IMR-90 (cell line): ENCODE measurements around the gene EYS. TPM values are rescaled to one million over a fixed set of nuclear protein-coding genes. Genes with fewer than 3 reads are reported as not detected.

Experiments
- ATAC-seq: fragments of 200-7000 bp; cut with Tn5 transposase; 2 replicates; pipeline ENCODE4 v1.9.1; 2020; ENCODE audit warnings: low read depth, mild to moderate bottlenecking, moderate library complexity
- BruUV-seq: library from RNA; stranded (reverse); fragments of 400-500 nt; replicated peaks from 2 replicates; lab custom pipeline; 2021; lab: Mats Ljungman, UMichigan
- CTCF ChIA-PET: fragments of 300-600 bp; formaldehyde crosslinking; extraction: SDS; loops from one replicate; lab custom pipeline; 2021; ENCODE audit warnings: antibody characterized with exemption; lab: Yijun Ruan, JAX
- POLR2A ChIA-PET: fragments of 300-600 bp; sonication (Branson Sonifier 250); formaldehyde crosslinking; loops from one replicate; lab custom pipeline; 2022; ENCODE audit warnings: antibody characterized with exemption; ENCODE audit not compliant: unreplicated experiment; lab: Charles Lee
- DNase-seq: peaks from one replicate; pipeline ENCODE4 v3.0.0; 2013
- H2AFZ ChIP-seq: replicated peaks from 2 replicates; pipeline ENCODE3; 2013; ENCODE audit warnings: low read length, mild to moderate bottlenecking; ENCODE audit not compliant: poor library complexity
- H2AK5ac ChIP-seq: 2 replicates; pipeline ENCODE4 v1.6.1; 2013; ENCODE audit warnings: low read depth, low read length, inconsistent platforms
- H2AK9ac ChIP-seq: replicated peaks from 2 replicates; pipeline ENCODE3; 2013; ENCODE audit warnings: mild to moderate bottlenecking, low read depth, low read length, moderate library complexity; ENCODE audit not compliant: poor library complexity
- H2BK120ac ChIP-seq: 2 replicates; pipeline ENCODE4 v1.6.1; 2013; ENCODE audit warnings: low read depth, low read length, inconsistent platforms
- H2BK15ac ChIP-seq: 3 replicates; pipeline ENCODE4 v1.6.1; 2013; ENCODE audit warnings: low read depth, low read length, inconsistent platforms
- H2BK20ac ChIP-seq: 2 replicates; pipeline ENCODE4 v1.6.1; 2013; ENCODE audit warnings: low read depth, mild to moderate bottlenecking, inconsistent platforms, low read length, moderate library complexity
- H2BK5ac ChIP-seq: 2 replicates; pipeline ENCODE4 v1.6.1; 2013; ENCODE audit warnings: mild to moderate bottlenecking, low read depth, low read length, inconsistent platforms; ENCODE audit not compliant: poor library complexity, severe bottlenecking
- H3K14ac ChIP-seq: replicated peaks from 2 replicates; pipeline ENCODE4 v1.6.1; 2013; ENCODE audit warnings: low read depth, low read length, inconsistent platforms
- H3K18ac ChIP-seq: 2 replicates; pipeline ENCODE4 v1.6.1; 2013; ENCODE audit warnings: low read depth, low read length, control low read depth
- H3K23ac ChIP-seq: 2 replicates; pipeline ENCODE4 v1.6.1; 2013; ENCODE audit warnings: low read depth, low read length, inconsistent platforms
- H3K27ac ChIP-seq: 2 replicates; pipeline ENCODE4 v1.5.1; 2013; ENCODE audit warnings: mild to moderate bottlenecking, control low read depth, low read length; ENCODE audit not compliant: insufficient read depth
- H3K27me3 ChIP-seq: 2 replicates; pipeline ENCODE4 v1.6.1; 2013; ENCODE audit warnings: low read length; ENCODE audit not compliant: control insufficient read depth, insufficient read depth
- H3K36me3 ChIP-seq: 2 replicates; pipeline ENCODE4 v1.6.1; 2013; ENCODE audit warnings: low read length, mixed read lengths; ENCODE audit not compliant: control insufficient read depth, insufficient read depth
- H3K4ac ChIP-seq: 2 replicates; pipeline ENCODE4 v1.6.1; 2013; ENCODE audit warnings: low read depth, low read length, inconsistent platforms
- H3K4me1 ChIP-seq: 2 replicates; pipeline ENCODE4 v1.6.1; 2013; ENCODE audit warnings: low read length, mixed read lengths; ENCODE audit not compliant: control insufficient read depth, insufficient read depth
- H3K4me2 ChIP-seq: 2 replicates; pipeline ENCODE4 v1.6.1; 2013; ENCODE audit warnings: low read depth, mild to moderate bottlenecking, control low read depth, low read length, moderate library complexity
- H3K4me3 ChIP-seq: 2 replicates; pipeline ENCODE4 v1.5.1; 2013; ENCODE audit warnings: low read depth, mild to moderate bottlenecking, control low read depth, low read length, moderate library complexity; ENCODE audit not compliant: insufficient read depth
- H3K56ac ChIP-seq: 2 replicates; pipeline ENCODE4 v1.6.1; 2013; ENCODE audit warnings: low read length, inconsistent platforms; ENCODE audit not compliant: insufficient read depth; ENCODE audit errors: extremely low read depth
- H3K79me1 ChIP-seq, 2 experiments: 2 replicates each; pipeline ENCODE4 v1.6.1; 2013; ENCODE audit warnings: low read length in 2 of 2, inconsistent platforms in 1 of 2, low read depth in 1 of 2
- H3K9ac ChIP-seq: 2 replicates; pipeline ENCODE4 v1.6.1; 2013; ENCODE audit warnings: low read depth, low read length, control low read depth
- H3K9me1 ChIP-seq: 2 replicates; pipeline ENCODE4 v1.6.1; 2013; ENCODE audit warnings: low read length, inconsistent platforms; ENCODE audit not compliant: insufficient read depth
- H3K9me3 ChIP-seq: 2 replicates; pipeline ENCODE4 v1.6.1; 2013; ENCODE audit warnings: low read length; ENCODE audit not compliant: control insufficient read depth, insufficient read depth
- H4K20me1 ChIP-seq: 2 replicates; pipeline ENCODE4 v1.6.1; 2013; ENCODE audit warnings: low read length, inconsistent platforms; ENCODE audit not compliant: insufficient read depth
- H4K5ac ChIP-seq: 2 replicates; pipeline ENCODE4 v1.6.1; 2013; ENCODE audit warnings: mild to moderate bottlenecking, low read depth, low read length, control low read depth
- H4K8ac ChIP-seq, 2 experiments: 2 replicates each; pipeline ENCODE4 v1.6.1; 2013; ENCODE audit warnings: low read depth in 2 of 2, low read length in 2 of 2, control low read depth in 1 of 2, inconsistent platforms in 1 of 2
- H4K91ac ChIP-seq: 2 replicates; pipeline ENCODE4 v1.6.1; 2013; ENCODE audit warnings: low read depth, low read length, inconsistent platforms; ENCODE audit not compliant: insufficient read depth
- CHD1 ChIP-seq: IDR thresholded peaks from 2 replicates; pipeline ENCODE4 v1.6.1; 2012; ENCODE audit warnings: low read depth, low read length, improper control_type of control experiment
- FOS ChIP-seq: fragments of 150-350 bp; IDR thresholded peaks from 2 replicates; pipeline ENCODE4 v1.6.1; 2016; ENCODE audit warnings: low read depth, low read length
- MAZ ChIP-seq: IDR thresholded peaks from 2 replicates; pipeline ENCODE4 v1.6.1; 2012; ENCODE audit warnings: low read depth, mild to moderate bottlenecking, low read length, improper control_type of control experiment, moderate library complexity, borderline replicate concordance
- MXI1 ChIP-seq: IDR thresholded peaks from 2 replicates; pipeline ENCODE4 v1.6.1; 2012; ENCODE audit warnings: low read depth, mild to moderate bottlenecking, low read length, moderate library complexity, borderline replicate concordance
- NFE2L2 ChIP-seq: fragments of 150-350 bp; IDR thresholded peaks from 2 replicates; pipeline ENCODE4 v1.6.1; 2016; ENCODE audit warnings: low read depth, mild to moderate bottlenecking, low read length
- dilution Hi-C: fragments of 300-500 bp; cut with HindIII; formaldehyde crosslinking; loops from one replicate; pipeline ENCODE4 v1.14.3; 2018; ENCODE audit warnings: low sequenced_read_pairs; ENCODE audit not compliant: unreplicated experiment
- in situ Hi-C: fragments of 300-500 bp; cut with MboI; formaldehyde crosslinking; loops from 3 replicates; pipeline ENCODE4 v1.14.3; 2019; ENCODE audit warnings: low sequenced_read_pairs, inconsistent platforms, mixed read lengths
- intact Hi-C: fragments of 100-400 bp; cut with micrococcal nuclease; formaldehyde crosslinking; loops from 2 replicates; pipeline ENCODE4 v1.10.0; 2022
- polyA plus RNA-seq, 3 experiments: library from polyadenylated mRNA; depleted of rRNA; stranded (reverse); fragments of >200 nt; gene quantifications; 2 replicates each; pipeline ENCODE4 v1.2.3, GENCODE V29; 2012; ENCODE audit warnings: low replicate concordance in 1 of 3
- total RNA-seq: library from RNA; depleted of rRNA; stranded (reverse); fragments of >200 nt; gene quantifications from 2 replicates; pipeline ENCODE4 v1.2.3, GENCODE V29; 2012

EYS gene
- total and polyA plus RNA-seq, 2 of the 4 experiments (the other 2 are of a cell fraction), result under 0.01 TPM; not detected in 1

GRCh38 chr6:63930848-63931247 lies 1776.2 kb downstream of the EYS start:
- H3K4me2 ChIP-seq, result no peak overlapping the region
- H3K27ac ChIP-seq, result no peak overlapping the region
- no peaks in the 10 kb centered on the region for H3K36me3 ChIP-seq
- CTCF ChIA-PET, result no interaction called here
- H3K14ac ChIP-seq, result no peak overlapping the region
- no peak overlapping the region for H2BK20ac ChIP-seq
- dilution Hi-C loops, result no loop called here
- H2BK15ac ChIP-seq, result no peak overlapping the region
- ATAC-seq (no peak), DNase-seq (no peak)
- H3K23ac ChIP-seq, result no peak overlapping the region
- in situ Hi-C loops, result no loop called here
- no peak overlapping the region for H2AK9ac ChIP-seq
- POLR2A ChIA-PET, result no interaction called here
- intact Hi-C loops, result no loop called here
- no peaks in the 10 kb centered on the region for H3K9me1 ChIP-seq
- no peak overlapping the region for H4K5ac ChIP-seq
- no peak overlapping the region for H4K91ac ChIP-seq
- no peak overlapping the region for H3K4ac ChIP-seq
- no peak overlapping the region for H2AK5ac ChIP-seq
- TF ChIP-seq CHD1 (no peak), MXI1 (no peak), FOS (no peak), NFE2L2 (no peak), MAZ (no peak)
- no peaks in the 10 kb centered on the region for H4K20me1 ChIP-seq
- H3K18ac ChIP-seq, result no peak overlapping the region
- no peaks in the 10 kb centered on the region for H3K9me3 ChIP-seq
- H2AFZ ChIP-seq, result no peak overlapping the region
- no peak overlapping the region for H3K4me3 ChIP-seq
- H3K4me1 ChIP-seq, result no peaks in the 10 kb centered on the region
- no peak overlapping the region for H3K9ac ChIP-seq
- H2BK120ac ChIP-seq, result no peak overlapping the region
- no peak overlapping the region for H2BK5ac ChIP-seq
- no TSS peak for BruUV-seq
- H3K27me3 ChIP-seq, result no peaks in the 10 kb centered on the region
- H3K79me1 ChIP-seq, result no peaks in the 10 kb centered on the region
- H3K56ac ChIP-seq, result no peak overlapping the region
- H4K8ac ChIP-seq, result no peak overlapping the region
